Activated T-cell treated with anti-CD3 and anti-CD28 coated beads, Interleukin-2, amount 50 U/mL, for 48 hours (primary cell): ENCODE measurements around the gene OXA1L.
"Not testable (repeated sequence)": the region's sequence is repeated elsewhere in the genome, so short reads cannot be mapped to it uniquely, and the experiment has no call there.

Experiments
- DNase-seq, 2 experiments: peaks; one replicate each; pipeline ENCODE4 v3.0.0-alpha.2; 2020

OXA1L gene

GRCh38 chr14:22770481-22771187, 4.1 kb downstream of the OXA1L start:
- DNase-seq = no peak

- no peak for DNase-seq
These were observed 6.2 kb downstream of the OXA1L start for GRCh38 chr14:22772725-22773124.

- DNase-seq = no peak
These were observed 6.9 kb downstream of the OXA1L start for GRCh38 chr14:22773162-22774010.

GRCh38 chr14:22774011-22774706, 7.7 kb downstream of the OXA1L start:
- no peak for DNase-seq

GRCh38 chr14:22776215-22776614, 9.7 kb downstream of the OXA1L start:
- no peak for DNase-seq

- not testable (repeated sequence) for DNase-seq
These were observed 10.4 kb downstream of the OXA1L start for GRCh38 chr14:22776849-22777248.

- DNase-seq = no peak
These were observed 11.6 kb downstream of the OXA1L start for GRCh38 chr14:22778084-22778483.

- DNase-seq = no peak
These were observed 13.7 kb downstream of the OXA1L start for GRCh38 chr14:22780105-22780679.

GRCh38 chr14:22780941-22781300, 14.4 kb downstream of the OXA1L start:
- DNase-seq = no peak

GRCh38 chr14:22781301-22781991, 15.0 kb downstream of the OXA1L start:
- DNase-seq = no peak

GRCh38 chr14:22786685-22787084, 20.2 kb downstream of the OXA1L start:
- no peak for DNase-seq

GRCh38 chr14:22791301-22791700, 24.8 kb downstream of the OXA1L start:
- DNase-seq = no peak

- DNase-seq = no peak
These were observed 25.7 kb downstream of the OXA1L start for GRCh38 chr14:22792158-22792557.

GRCh38 chr14:22793550-22793949, 27.1 kb downstream of the OXA1L start:
- not testable (repeated sequence) for DNase-seq

- no peak for DNase-seq
These were observed 27.5 kb downstream of the OXA1L start for GRCh38 chr14:22793976-22794375.

- no peak for DNase-seq
These were observed 28.1 kb downstream of the OXA1L start for GRCh38 chr14:22794551-22794951.

GRCh38 chr14:22796087-22796707, 29.7 kb downstream of the OXA1L start:
- DNase-seq = no peak

- no peak for DNase-seq
These were observed 30.8 kb downstream of the OXA1L start for GRCh38 chr14:22797017-22797917.

- DNase-seq = no peak
These were observed 32.0 kb downstream of the OXA1L start for GRCh38 chr14:22798528-22798927.

GRCh38 chr14:22800346-22800745, 33.9 kb downstream of the OXA1L start:
- DNase-seq = no peak

GRCh38 chr14:22801716-22802115, 35.2 kb downstream of the OXA1L start:
- no peak for DNase-seq
